GM10266 (cell line): ENCODE results near the gene SH3BP4.

Experiments used
- DNase-seq: peaks from one replicate; pipeline ENCODE4 v3.0.0; 2012; ENCODE audit errors: extremely low spot score
- CTCF ChIP-seq: IDR thresholded peaks from 2 replicates; pipeline ENCODE4 v1.5.1; 2012; ENCODE audit warnings: mild to moderate bottlenecking, low read depth; ENCODE audit not compliant: control insufficient read depth, insufficient read depth; ENCODE audit errors: missing control alignments

SH3BP4 gene

GRCh38 chr2:235087832-235088495 lies 136.1 kb downstream of the SH3BP4 start:
- TF ChIP-seq CTCF, result no peak
- DNase-seq, result no peak

GRCh38 chr2:235088496-235088921 lies 136.7 kb downstream of the SH3BP4 start:
- DNase-seq, result no peak
- no peak for TF ChIP-seq CTCF

GRCh38 chr2:235091421-235091820 lies 139.6 kb downstream of the SH3BP4 start:
- no peak for TF ChIP-seq CTCF
- no peak for DNase-seq

- no peak for TF ChIP-seq CTCF
- DNase-seq, result no peak
These were observed 140.2 kb downstream of the SH3BP4 start for GRCh38 chr2:235091983-235092382.

GRCh38 chr2:235092433-235093223 lies 140.8 kb downstream of the SH3BP4 start:
- DNase-seq, result no peak
- TF ChIP-seq CTCF, result no peak

- TF ChIP-seq CTCF, result no peak
These were observed 142.6 kb downstream of the SH3BP4 start for GRCh38 chr2:235094457-235094856.

GRCh38 chr2:235095569-235095968 lies 143.8 kb downstream of the SH3BP4 start:
- TF ChIP-seq CTCF, result no peak
- no peak for DNase-seq

More at GRCh38 chr2:235094457-235094856, 142.6 kb downstream of the SH3BP4 start:
- DNase-seq, result no peak
